Measurements from ENCODE around the gene OR2T27. TPM values are rescaled to one million over a fixed set of nuclear protein-coding genes. Genes with fewer than 3 reads are reported as not detected.

The OR2T27 gene
- total and polyA plus RNA-seq, 2 experiments from 2014 or later, result not detected

DNA sequence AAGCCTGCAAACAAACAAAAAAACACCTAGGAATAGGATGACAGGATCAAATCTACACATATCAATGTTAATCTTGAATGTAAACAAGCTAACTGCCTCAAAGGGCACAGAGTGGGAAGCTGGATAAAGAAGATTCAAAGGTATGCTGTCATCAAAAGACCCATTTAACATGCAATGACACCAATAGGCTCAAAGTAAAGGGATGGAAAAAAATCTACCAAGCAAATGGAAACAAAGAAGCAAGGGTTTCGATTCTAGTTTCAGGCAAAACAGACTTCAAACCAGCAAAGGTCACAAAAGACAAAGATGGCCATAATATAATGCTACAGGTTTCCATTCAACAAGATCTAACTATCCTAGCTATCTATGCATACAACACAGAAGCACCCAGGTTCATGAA, 41.6 kb downstream of the OR2T27 start:
- Histone ChIP-seq H3K4me2 (ENCODE audit: unreplicated experiment) (no peak overlapping the region), H3K36me3 (ENCODE audit: low read depth) (no peaks in the 10 kb centered on the region), H3K4me3 (no peak overlapping the region), H2AFZ (no peak overlapping the region), H3K27ac (no peak overlapping the region), H3K4me1 (ENCODE audit: insufficient read depth) (no peaks in the 10 kb centered on the region), H3K9ac (no peak overlapping the region), H4K20me1 (ENCODE audit: insufficient read depth) (no peaks in the 10 kb centered on the region), H3K79me2 (ENCODE audit: insufficient read depth) (no peaks in the 10 kb centered on the region), H3K27me3 (replicated peaks; ENCODE audit: insufficient read depth) (no peaks in the 10 kb centered on the region), H3K9me2 (ENCODE audit: insufficient read depth) (no peaks in the 10 kb centered on the region), H3F3A (ENCODE audit: insufficient read depth) (no peaks in the 10 kb centered on the region), H3K9me3 (ENCODE audit: low read depth) (no peaks in the 10 kb centered on the region)
- WGBS, 2 experiments (ENCODE audit: low coverage in 1 of 2, low lambda C conversion rate in 2 of 2, missing lambda C conversion rate in 2 of 2), result 0 to 6% methylated on average over 1 of the region's 1 CpG
- no peak for TF ChIP-seq EZH2phosphoT487 (IDR thresholded peaks at IDR 0.05; ENCODE audit: insufficient read depth, low read depth)
- no peak for TF ChIP-seq EZH2 (IDR thresholded peaks at IDR 0.05; ENCODE audit: insufficient read depth, poor library complexity, severe bottlenecking)
- in situ Hi-C loops (cut with MboI), result no loop called here
- no peak for DNase-seq

DNA sequence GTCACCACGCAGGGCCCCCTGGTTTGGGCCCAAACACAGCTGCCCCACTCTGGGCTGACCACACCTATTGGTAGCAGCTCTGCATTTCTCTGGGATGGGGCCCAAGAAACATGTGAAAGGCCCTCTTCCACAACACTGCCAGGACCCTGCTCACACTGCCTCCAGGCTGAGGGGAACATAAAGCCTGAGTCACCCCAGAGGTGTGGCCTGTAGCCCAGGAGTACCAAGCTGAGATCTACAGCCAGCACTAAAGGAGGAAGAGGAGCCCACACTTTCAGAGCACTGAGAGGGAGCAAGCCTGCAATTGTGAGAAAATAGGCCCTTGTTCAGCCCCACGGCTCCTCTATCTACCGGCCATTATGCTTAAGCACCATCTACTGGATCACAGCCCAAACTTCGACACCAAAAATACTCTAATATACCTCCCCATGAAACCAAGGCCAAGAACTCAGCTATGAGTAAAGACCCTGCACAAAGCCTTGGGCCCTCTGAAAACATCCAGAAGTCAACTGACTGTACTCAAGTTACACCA, 43.4 kb downstream of the OR2T27 start:
- H3K27ac ChIP-seq, result no peak overlapping the region
- H3K4me2 ChIP-seq (ENCODE audit: unreplicated experiment), result no peak overlapping the region
- H3K9ac ChIP-seq, result no peak overlapping the region
- H3K79me2 ChIP-seq (ENCODE audit: insufficient read depth), result no peaks in the 10 kb centered on the region
- WGBS, 2 experiments (ENCODE audit: low coverage in 1 of 2, low lambda C conversion rate in 2 of 2, missing lambda C conversion rate in 2 of 2), result 14 to 15% methylated on average over 4 of the region's 4 CpGs
- TF ChIP-seq EZH2phosphoT487 (IDR thresholded peaks at IDR 0.05; ENCODE audit: insufficient read depth, low read depth), result no peak
- no peak for TF ChIP-seq EZH2 (IDR thresholded peaks at IDR 0.05; ENCODE audit: insufficient read depth, poor library complexity, severe bottlenecking)
- no peaks in the 10 kb centered on the region for H3K4me1 ChIP-seq (ENCODE audit: insufficient read depth)
- no peak for DNase-seq
- no peaks in the 10 kb centered on the region for H3F3A ChIP-seq (ENCODE audit: insufficient read depth)
- H4K20me1 ChIP-seq (ENCODE audit: insufficient read depth), result no peaks in the 10 kb centered on the region
- no peak overlapping the region for H3K4me3 ChIP-seq
- H3K9me3 ChIP-seq (ENCODE audit: low read depth), result no peaks in the 10 kb centered on the region
- in situ Hi-C loops (cut with MboI), result no loop called here
- no peaks in the 10 kb centered on the region for H3K27me3 ChIP-seq (replicated peaks; ENCODE audit: insufficient read depth)
- no peaks in the 10 kb centered on the region for H3K36me3 ChIP-seq (ENCODE audit: low read depth)
- no peaks in the 10 kb centered on the region for H3K9me2 ChIP-seq (ENCODE audit: insufficient read depth)
- H2AFZ ChIP-seq, result no peak overlapping the region

DNA sequence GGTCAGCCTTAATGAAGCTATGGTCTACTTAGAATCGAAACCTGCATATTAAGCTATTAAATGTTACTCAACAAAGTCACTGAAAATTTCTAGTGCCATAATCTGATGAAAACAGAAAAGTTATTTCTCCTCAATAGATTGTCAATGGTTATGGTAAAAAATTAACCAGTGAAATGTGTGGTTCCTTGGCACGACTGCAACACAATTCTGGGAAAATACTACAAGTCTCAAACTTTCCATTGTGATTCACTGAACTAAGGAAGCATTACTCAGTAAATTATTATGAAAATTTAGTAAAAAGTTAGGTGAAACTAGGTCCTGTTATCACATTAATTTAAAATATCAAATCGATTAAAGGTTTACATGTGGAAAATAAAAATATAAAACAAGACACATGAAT, 45.0 kb downstream of the OR2T27 start:
- in situ Hi-C loops (cut with MboI), result no loop called here
- Histone ChIP-seq H3K4me3 (no peak overlapping the region), H3K36me3 (ENCODE audit: low read depth) (no peaks in the 10 kb centered on the region), H3K79me2 (ENCODE audit: insufficient read depth) (no peaks in the 10 kb centered on the region), H3K27me3 (replicated peaks; ENCODE audit: insufficient read depth) (no peaks in the 10 kb centered on the region), H3F3A (ENCODE audit: insufficient read depth) (no peaks in the 10 kb centered on the region), H3K9me3 (ENCODE audit: low read depth) (no peaks in the 10 kb centered on the region), H3K9me2 (ENCODE audit: insufficient read depth) (no peaks in the 10 kb centered on the region), H3K27ac (no peak overlapping the region), H4K20me1 (ENCODE audit: insufficient read depth) (no peaks in the 10 kb centered on the region), H3K4me1 (ENCODE audit: insufficient read depth) (no peaks in the 10 kb centered on the region), H3K4me2 (ENCODE audit: unreplicated experiment) (no peak overlapping the region), H3K9ac (no peak overlapping the region), H2AFZ (no peak overlapping the region)
- TF ChIP-seq EZH2 (IDR thresholded peaks at IDR 0.05; ENCODE audit: insufficient read depth, poor library complexity, severe bottlenecking) (no peak), EZH2phosphoT487 (IDR thresholded peaks at IDR 0.05; ENCODE audit: insufficient read depth, low read depth) (no peak)
- no peak for DNase-seq
- 11 to 18% methylated on average over 3 of the region's 3 CpGs for WGBS, 2 experiments (ENCODE audit: low coverage in 1 of 2, low lambda C conversion rate in 2 of 2, missing lambda C conversion rate in 2 of 2)

Other genes with a start within 250 kb of the OR2T27 start
- not detected in 2 replicates for gene OR2T2, start 209.9 kb downstream of the OR2T27 start, total RNA-seq (2014; rRNA removed; shearing (Covaris generic))
- not detected in 2 replicates for gene OR2T2, start 209.9 kb downstream of the OR2T27 start, polyA plus RNA-seq (2016; fragmentation: Nextera tagmentation; extraction: Ambion mirVana)
- gene OR2T3, start 182.2 kb downstream of the OR2T27 start, total RNA-seq (2014; rRNA removed; shearing (Covaris generic)), result not detected in 2 replicates
- gene OR2T3, start 182.2 kb downstream of the OR2T27 start, polyA plus RNA-seq (2016; fragmentation: Nextera tagmentation; extraction: Ambion mirVana), result not detected in 2 replicates
- gene OR2T5, start 166.9 kb downstream of the OR2T27 start, total RNA-seq (2014; rRNA removed; shearing (Covaris generic)), result not detected in 2 replicates
- not detected in 2 replicates for gene OR2T5, start 166.9 kb downstream of the OR2T27 start, polyA plus RNA-seq (2016; fragmentation: Nextera tagmentation; extraction: Ambion mirVana)
- gene OR2G6, start 147.5 kb downstream of the OR2T27 start, total RNA-seq (2014; rRNA removed; shearing (Covaris generic)), result not detected in 2 replicates
- gene OR2G6, start 147.5 kb downstream of the OR2T27 start, polyA plus RNA-seq (2016; fragmentation: Nextera tagmentation; extraction: Ambion mirVana), result not detected in 2 replicates
- not detected in 2 replicates for gene OR2T29, start 92.8 kb downstream of the OR2T27 start, total RNA-seq (2014; rRNA removed; shearing (Covaris generic))
- gene OR2T29, start 92.8 kb downstream of the OR2T27 start, polyA plus RNA-seq (2016; fragmentation: Nextera tagmentation; extraction: Ambion mirVana), result not detected in 2 replicates
- gene OR2T34, start 80.8 kb downstream of the OR2T27 start, total RNA-seq (2014; rRNA removed; shearing (Covaris generic)), result not detected in 2 replicates
- gene OR2T34, start 80.8 kb downstream of the OR2T27 start, polyA plus RNA-seq (2016; fragmentation: Nextera tagmentation; extraction: Ambion mirVana), result not detected in 2 replicates
- not detected in 2 replicates for gene OR2T10, start 57.8 kb downstream of the OR2T27 start, total RNA-seq (2014; rRNA removed; shearing (Covaris generic))
- not detected in 2 replicates for gene OR2T10, start 57.8 kb downstream of the OR2T27 start, polyA plus RNA-seq (2016; fragmentation: Nextera tagmentation; extraction: Ambion mirVana)
- not detected in 2 replicates for gene OR2T11, start 20.4 kb downstream of the OR2T27 start, total RNA-seq (2014; rRNA removed; shearing (Covaris generic))
- not detected in 2 replicates for gene OR2T11, start 20.4 kb downstream of the OR2T27 start, polyA plus RNA-seq (2016; fragmentation: Nextera tagmentation; extraction: Ambion mirVana)
- not detected in 2 replicates for gene OR2T35, start 10.2 kb downstream of the OR2T27 start, total RNA-seq (2014; rRNA removed; shearing (Covaris generic))
- gene OR2T35, start 10.2 kb downstream of the OR2T27 start, polyA plus RNA-seq (2016; fragmentation: Nextera tagmentation; extraction: Ambion mirVana), result not detected in 2 replicates
- gene OR14I1, start 47.2 kb upstream of the OR2T27 start, total RNA-seq (2014; rRNA removed; shearing (Covaris generic)), result not detected in 2 replicates
- gene OR14I1, start 47.2 kb upstream of the OR2T27 start, polyA plus RNA-seq (2016; fragmentation: Nextera tagmentation; extraction: Ambion mirVana), result not detected in 2 replicates
- gene LYPD8, start 100.2 kb upstream of the OR2T27 start, total RNA-seq (2014; rRNA removed; shearing (Covaris generic)), result not detected in 2 replicates
- not detected in 2 replicates for gene LYPD8, start 100.2 kb upstream of the OR2T27 start, polyA plus RNA-seq (2016; fragmentation: Nextera tagmentation; extraction: Ambion mirVana)
- gene SH3BP5L, start 170.4 kb upstream of the OR2T27 start, total RNA-seq (2014; rRNA removed; shearing (Covaris generic)), result 46.4 and 64.4 TPM in 2 replicates
- 5.3 and 5.9 TPM in 2 replicates for gene SH3BP5L, start 170.4 kb upstream of the OR2T27 start, polyA plus RNA-seq (2016; fragmentation: Nextera tagmentation; extraction: Ambion mirVana)
- gene ZNF672, start 182.7 kb upstream of the OR2T27 start, total RNA-seq (2014; rRNA removed; shearing (Covaris generic)), result 13.5 and 13.8 TPM in 2 replicates
- gene ZNF672, start 182.7 kb upstream of the OR2T27 start, polyA plus RNA-seq (2016; fragmentation: Nextera tagmentation; extraction: Ambion mirVana), result 10.5 and 11.6 TPM in 2 replicates
- gene ZNF692, start 203.6 kb upstream of the OR2T27 start, total RNA-seq (2014; rRNA removed; shearing (Covaris generic)), result 17.0 and 21.5 TPM in 2 replicates
- gene ZNF692, start 203.6 kb upstream of the OR2T27 start, polyA plus RNA-seq (2016; fragmentation: Nextera tagmentation; extraction: Ambion mirVana), result 16.2 and 16.7 TPM in 2 replicates